ENCODE data around the gene DENND1A. TPM values are rescaled to one million over a fixed set of nuclear protein-coding genes. Genes with fewer than 3 reads are reported as not detected.

The DENND1A gene
- total and polyA plus RNA-seq, 2 experiments from 2014 or later = 13.1 to 28.7 TPM

GRCh38 chr9:123455187-123455586, 474.7 kb downstream of the DENND1A start (continued):
- TF ChIP-seq ZNF462 (CRISPR knock-in tag; IDR thresholded peaks at IDR 0.05) = no peak

- H3K36me3 ChIP-seq (ENCODE audit: insufficient read depth) = no peaks in the 10 kb centered on the region
- H3K4me1 ChIP-seq (ENCODE audit: insufficient read depth) = no peaks in the 10 kb centered on the region
- H3K4me3 ChIP-seq = no peak overlapping the region
- no peak overlapping the region for H3K4me2 ChIP-seq
- Mint-ChIP-seq H3K9me3 (no peaks in the 10 kb centered on the region), H3K4me1 (peaks cover 10% of the 10 kb centered on the region), H3K27ac (no peak overlapping the region), H3K27me3 (ENCODE audit: insufficient read depth, low read depth, poor library complexity) (no peaks in the 10 kb centered on the region), H3K36me3 (ENCODE audit: low read depth) (no peaks in the 10 kb centered on the region; the same call in 2 of the 3 replicates), H3K4me3 (no peak overlapping the region)
- no peak for ATAC-seq
- H4K20me1 ChIP-seq (replicated peaks; ENCODE audit: insufficient read depth) = peaks cover 3% of the 10 kb centered on the region; the same call in 1 of the 2 replicates
- no peak for DNase-seq (ENCODE audit: low spot score)
- no peaks in the 10 kb centered on the region for H3F3A ChIP-seq (replicated peaks; ENCODE audit: low read depth)
- H3K27ac ChIP-seq (ENCODE audit: low read depth) = no peak overlapping the region
- H3K9me2 ChIP-seq (ENCODE audit: insufficient read depth) = no peaks in the 10 kb centered on the region
- H3K27me3 ChIP-seq (ENCODE audit: insufficient read depth) = no peaks in the 10 kb centered on the region
- no peaks in the 10 kb centered on the region for H3K79me2 ChIP-seq (replicated peaks; ENCODE audit: insufficient read depth)
- H2AFZ ChIP-seq = no peak overlapping the region
- no peak for TF ChIP-seq ZNF462 (CRISPR knock-in tag; IDR thresholded peaks at IDR 0.05)
- no peak for TF ChIP-seq ETS1 (IDR thresholded peaks at IDR 0.05)
- TF ChIP-seq ZNF114 (CRISPR knock-in tag; IDR thresholded peaks at IDR 0.05) = no peak
- TF ChIP-seq REST (IDR thresholded peaks at IDR 0.05; ENCODE audit: unreplicated experiment) = no peak
Measured at GRCh38 chr9:123454361-123454760, 475.6 kb downstream of the DENND1A start.
